Stimulated activated CD8-positive, alpha-beta memory T cell treated with anti-CD3 and anti-CD28 coated beads, Interleukin-15, amount 100 ng/mL, for 24 hours (primary cell): ENCODE results near the gene GLIPR1L2.

Experiments
- DNase-seq: peaks from one replicate; pipeline ENCODE4 v3.0.0-alpha.2; 2020; ENCODE audit warnings: low read depth

The GLIPR1L2 gene

DNA sequence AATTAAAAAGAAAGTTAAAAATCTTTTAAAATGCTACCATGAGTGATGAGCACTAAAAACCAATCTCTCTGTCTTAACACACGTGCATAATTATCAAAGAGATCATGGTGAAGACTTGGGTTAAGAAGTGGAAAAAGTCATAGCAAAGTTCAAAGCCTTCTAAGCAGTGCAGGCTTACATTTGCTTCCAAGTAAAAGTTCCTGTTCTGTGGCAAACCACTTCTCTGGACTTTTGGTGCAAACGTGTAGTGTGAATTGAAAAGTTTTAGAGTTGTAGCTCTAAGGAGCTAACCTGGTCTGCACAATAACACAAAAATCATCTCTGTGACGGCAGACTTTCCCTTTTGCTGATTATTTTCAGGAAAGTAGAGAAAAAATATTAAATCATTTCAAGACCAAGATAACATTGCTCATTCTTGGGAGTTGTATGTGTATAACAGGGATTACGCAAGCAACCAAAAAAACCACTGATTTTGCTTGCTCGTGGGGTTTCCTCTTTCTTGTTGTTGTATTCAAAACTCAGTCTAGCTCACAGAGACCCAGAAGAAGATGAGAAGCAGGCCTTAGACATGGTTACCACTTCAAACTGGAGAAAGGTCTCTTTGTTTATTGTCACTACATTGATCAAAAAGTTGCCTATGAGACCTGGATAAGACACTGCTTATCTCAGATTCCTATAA is 87.4 kb downstream of the GLIPR1L2 start:
- no peak for DNase-seq

DNA sequence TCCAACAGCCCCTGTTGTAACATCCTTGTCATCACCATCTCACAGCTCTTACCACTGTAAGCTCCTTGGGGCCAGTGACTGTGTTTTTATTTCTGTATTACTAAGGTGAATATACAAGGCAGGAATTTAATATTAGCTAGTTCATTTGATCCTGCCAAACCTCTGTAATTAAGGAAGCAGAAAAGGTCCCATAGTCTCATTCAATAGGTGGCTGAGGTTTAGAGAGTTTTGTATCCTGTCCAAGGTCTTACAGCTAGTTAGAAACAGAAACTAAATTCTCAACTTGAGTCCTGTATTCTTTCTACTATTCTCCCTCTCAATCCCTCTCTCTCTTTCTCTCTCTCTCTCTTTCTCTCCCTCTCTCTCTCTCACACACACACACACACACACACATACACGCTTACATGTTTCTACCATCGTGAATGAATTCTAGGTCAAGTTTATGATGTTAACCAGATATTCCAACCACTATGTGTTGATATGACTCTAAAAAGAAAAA is 89.1 kb downstream of the GLIPR1L2 start:
- no peak for DNase-seq

GRCh38 chr12:75480469-75480949 is 89.6 kb downstream of the GLIPR1L2 start, which contains the start of gene GLIPR1:
Gene GLIPR1 (plus strand): TSS chr12:75480755. CDS start chr12:75480881, 126 bp downstream.
- peak; percentile 21 for DNase-seq

DNA sequence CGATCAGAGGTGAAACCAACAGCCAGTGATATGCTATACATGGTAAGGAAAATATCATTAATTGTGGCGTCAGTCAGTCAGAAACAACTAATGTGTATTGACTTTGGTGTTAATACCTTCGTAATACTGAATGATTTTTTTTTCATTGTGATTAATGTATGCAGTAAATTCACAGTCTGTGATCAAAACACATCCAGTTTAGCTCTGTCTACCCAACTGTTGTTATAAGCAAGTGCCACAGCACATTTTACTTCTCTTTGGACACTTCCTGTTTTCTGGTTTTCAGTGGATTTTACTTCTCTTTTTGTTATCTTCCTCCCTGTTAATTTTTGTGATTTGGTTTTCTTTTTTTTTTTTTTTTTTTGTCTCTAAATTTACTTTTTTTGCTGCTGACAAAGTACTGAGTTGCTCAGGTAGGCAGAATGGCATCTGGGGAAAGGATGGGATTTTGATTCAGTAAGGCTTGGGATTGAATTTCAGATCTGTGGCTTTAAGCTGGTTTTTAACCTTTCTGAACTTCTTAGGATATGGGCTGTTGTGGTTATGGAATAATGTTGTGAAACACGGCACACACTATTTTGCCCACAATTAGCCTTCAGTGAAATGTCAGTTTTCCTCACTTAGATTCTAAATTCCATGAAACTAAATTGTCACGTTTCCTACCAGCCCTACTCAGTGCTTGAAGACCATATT is 90.3 kb downstream of the GLIPR1L2 start:
- no peak for DNase-seq

DNA sequence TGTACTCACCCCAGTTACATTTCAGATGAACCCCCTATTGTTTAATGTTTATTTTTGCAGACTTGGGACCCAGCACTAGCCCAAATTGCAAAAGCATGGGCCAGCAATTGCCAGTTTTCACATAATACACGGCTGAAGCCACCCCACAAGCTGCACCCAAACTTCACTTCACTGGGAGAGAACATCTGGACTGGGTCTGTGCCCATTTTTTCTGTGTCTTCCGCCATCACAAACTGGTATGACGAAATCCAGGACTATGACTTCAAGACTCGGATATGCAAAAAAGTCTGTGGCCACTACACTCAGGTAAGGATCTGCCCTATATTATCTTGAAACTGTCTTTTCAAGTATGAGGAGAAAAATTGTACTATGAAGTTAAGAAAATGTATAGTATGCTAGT is 90.9 kb downstream of the GLIPR1L2 start:
- no peak for DNase-seq
